Suppressor macrophage treated with lipopolysaccharide for 1 hour (primary cell): ENCODE results near the gene RPS19BP1.

Experiments
- DNase-seq, 3 donors: peaks; one replicate each; pipeline ENCODE4 v3.0.0-alpha.2; 2020 to 2022

RPS19BP1 gene, protein sequence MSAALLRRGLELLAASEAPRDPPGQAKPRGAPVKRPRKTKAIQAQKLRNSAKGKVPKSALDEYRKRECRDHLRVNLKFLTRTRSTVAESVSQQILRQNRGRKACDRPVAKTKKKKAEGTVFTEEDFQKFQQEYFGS

DNA sequence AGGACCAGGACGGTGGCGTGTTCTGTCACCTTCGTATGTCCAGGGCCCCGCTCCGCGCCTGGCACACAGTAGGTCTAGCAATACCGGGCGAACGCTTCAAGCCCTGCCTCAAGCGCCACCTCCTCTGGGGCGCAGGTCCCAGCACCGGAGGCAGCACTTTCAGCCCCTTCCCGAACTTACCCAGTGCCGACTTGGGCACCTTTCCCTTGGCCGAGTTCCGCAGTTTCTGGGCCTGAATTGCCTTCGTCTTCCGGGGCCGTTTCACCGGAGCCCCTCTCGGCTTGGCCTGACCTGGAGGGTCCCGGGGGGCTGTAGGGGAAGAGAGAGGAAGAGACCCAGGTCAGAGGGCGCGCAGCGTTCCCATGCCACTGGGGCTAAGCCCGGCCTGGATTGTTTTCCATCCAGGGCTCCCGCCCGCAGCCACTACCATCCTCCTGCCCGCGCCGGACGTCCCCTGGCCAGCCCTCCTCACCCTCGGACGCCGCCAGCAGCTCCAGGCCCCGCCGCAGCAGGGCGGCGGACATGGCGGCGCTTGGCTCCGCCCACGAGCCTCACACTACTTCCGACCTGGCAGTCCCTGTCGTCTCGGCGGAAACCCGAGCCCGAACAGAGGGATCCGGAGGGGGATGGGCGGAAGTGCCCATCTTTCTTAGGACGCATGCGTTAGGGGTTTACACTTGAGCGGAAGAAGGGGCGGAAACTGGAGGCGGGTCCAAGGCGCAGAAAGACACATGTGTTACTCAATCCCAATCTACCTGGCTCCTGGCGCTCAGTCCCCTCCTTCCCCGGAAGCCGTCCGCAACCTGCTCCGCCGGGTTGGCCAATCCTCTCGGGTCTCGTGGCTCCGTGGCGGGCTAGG, at the start of gene RPS19BP1:
Gene RPS19BP1 (minus strand): TSS at position 534 of the 859 bp plus-strand sequence. CDS start 10 bp downstream, at position 524.
- peak; percentile 95 to 96 (median 96) for DNase-seq

DNA sequence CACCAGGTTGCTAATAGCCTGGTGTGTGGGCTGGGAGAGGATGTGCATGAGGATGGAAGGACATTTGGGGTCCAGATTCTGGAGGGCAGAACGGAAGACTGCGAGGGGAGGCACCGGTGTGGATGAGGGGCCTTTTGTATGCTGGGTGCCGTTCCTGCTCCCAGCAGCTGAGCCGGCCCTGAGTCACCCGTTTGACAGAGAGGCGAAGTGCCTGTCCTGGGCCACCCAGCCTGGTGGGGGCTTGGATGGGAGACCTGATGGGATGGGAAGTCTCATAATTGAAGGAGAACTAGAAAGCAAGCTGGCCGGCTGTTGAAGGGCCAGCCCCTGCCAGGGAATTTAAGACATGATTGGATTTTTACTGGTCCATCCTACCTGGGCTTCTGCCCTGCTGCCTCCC, 48.8 kb upstream of the RPS19BP1 start:
- no peak for DNase-seq

DNA sequence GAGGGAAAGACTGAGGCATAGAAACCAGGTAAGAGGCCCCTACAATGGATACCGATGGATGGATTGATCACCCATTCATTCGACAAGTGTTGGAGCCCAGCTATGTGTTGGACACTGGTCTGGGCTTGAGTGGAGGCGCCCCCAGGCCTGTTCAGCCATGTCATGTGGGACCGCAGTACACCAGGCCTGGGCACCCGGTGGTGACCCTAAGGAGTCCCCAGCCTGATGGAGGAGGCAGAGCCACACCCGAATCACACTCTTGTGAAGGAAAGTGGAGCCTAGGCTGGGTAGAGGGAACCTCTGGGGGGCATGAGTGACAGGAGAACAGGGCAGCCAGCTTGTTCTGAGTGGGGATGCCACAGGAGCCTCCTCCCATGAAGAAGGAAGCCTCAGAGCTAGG, 48.2 kb upstream of the RPS19BP1 start:
- no peak for DNase-seq

DNA sequence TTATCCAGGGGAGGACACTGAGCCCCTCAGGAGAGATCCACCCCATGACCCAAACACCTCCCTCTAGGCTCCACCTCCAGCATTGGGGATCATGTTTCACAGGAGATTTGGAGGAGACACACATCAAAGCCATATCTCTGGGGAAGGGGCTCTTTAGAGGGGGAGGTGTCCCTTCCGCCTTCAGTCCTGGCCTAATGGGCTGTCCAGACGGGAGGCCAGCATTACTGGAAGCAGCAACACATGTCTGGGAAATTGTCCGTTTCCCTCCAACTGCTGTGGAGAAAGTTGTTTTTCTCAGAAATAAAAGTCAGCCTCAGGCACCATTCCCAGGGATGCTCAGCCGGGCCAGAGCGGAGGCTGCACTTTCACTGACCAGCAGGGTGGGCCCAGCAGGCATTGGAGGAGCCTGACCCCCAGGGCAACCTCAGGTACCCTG, 47.5 kb upstream of the RPS19BP1 start:
- DNase-seq = no peak

DNA sequence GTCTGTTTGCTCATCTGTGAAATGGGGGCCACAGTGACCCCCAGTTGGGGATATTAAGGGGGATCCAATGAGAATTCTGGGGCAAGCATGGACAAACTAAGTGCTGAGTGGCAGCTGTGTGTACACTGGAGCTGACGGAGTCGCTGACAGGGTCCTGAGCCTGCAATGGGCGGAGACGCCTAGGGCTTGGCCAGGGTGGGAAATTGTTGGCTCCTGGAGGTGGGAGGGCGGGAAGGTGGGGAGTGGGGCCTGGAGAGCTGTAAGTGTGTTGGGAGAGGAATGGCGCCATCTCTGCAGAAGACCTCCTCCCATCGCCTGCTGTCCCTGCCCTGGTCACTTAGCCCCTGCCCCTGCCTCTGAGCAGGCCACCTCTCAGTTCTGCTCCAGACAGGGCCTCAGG, 45.4 kb upstream of the RPS19BP1 start:
- no peak for DNase-seq

DNA sequence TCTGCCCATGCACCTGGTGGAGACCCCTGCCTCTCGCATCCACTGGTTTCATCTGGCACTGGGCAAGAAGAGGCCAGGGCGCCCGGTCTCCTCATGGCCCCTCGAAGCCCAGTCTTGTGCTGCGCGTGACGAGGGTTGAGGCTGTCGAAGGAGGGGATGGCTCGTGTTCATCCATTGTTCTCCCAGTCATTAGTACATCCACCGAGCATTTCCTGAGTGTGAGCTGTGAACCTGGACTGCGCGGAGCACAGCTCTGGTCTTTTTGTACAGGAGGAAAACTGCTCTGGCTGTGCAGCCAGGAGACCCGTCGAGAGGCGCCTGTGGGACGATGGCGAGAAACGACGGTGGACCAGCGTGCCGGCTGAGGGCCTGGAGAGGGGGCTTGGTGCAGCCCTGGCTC, 44.8 kb upstream of the RPS19BP1 start:
- no peak for DNase-seq

DNA sequence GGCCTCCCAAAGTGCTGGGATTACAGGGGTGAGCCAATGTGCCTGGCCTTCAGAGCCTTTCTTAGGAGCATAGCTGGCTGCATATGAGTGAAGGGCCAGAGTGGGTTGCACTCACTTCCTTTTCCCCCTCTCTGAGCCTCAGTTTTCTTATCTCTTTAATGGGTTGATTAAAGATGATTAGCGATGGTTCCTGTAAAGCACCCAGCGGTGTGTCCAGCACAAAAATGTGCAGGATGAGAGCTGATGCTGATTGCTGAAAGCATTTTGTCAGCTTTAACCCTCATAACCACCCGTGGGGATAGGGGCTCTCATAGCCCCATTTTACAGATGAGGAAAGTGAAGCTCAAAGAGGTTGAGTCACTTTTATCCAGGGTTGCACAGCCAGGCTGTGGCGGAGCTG, 43.5 kb upstream of the RPS19BP1 start:
- DNase-seq = no peak

DNA sequence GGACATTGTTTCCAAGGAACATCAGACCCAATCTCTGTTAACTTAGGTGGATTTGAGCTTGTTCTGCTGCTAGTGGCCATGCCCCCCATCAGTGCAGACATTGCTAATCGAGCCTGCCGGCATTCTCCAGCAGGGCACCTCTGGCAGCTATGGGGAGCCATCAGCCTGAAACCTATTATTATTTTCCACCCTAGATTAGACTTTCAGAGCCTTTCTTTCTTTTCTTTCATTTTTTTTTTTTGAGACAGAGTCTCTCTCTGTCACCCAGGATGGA, 42.9 kb upstream of the RPS19BP1 start:
- DNase-seq = no peak

DNA sequence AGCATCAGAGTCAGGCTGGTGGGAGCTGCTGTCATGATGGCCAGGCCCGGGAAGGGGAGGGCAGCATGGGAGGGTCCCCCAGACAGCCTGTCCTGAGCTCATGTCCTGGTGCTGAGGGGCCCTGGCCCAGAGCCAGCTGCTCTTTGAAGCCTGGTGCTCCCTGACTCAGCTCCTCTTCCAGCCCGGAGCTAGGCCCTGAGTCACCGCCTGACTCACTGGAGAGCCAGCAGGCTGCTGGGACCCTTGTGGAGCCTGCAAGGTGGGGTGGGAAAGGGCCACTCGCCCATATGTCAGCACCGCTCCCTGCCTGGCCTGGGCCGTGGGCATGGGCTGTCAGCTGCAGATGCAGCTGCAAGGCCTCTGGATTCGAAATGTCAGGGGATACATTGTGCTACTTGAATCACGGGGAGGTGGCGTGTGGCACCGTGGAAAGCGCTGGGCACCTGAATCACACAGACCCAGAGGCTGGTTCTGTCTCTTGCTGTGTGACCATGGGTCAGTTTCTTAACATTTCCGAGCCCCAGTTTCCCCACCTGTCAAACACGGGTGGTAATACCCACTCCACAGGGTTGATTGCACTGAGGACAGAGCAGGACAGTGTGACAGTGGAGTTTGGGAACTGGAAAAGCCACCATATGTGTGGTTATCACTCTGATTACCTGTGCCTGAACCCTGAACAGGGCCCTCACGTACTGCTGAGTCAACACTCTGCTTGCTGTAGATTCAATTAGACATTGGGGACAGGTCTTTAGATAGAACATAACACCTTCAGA, 42.4 kb upstream of the RPS19BP1 start:
- peak; percentile 42 to 52 (median 49) for DNase-seq

DNA sequence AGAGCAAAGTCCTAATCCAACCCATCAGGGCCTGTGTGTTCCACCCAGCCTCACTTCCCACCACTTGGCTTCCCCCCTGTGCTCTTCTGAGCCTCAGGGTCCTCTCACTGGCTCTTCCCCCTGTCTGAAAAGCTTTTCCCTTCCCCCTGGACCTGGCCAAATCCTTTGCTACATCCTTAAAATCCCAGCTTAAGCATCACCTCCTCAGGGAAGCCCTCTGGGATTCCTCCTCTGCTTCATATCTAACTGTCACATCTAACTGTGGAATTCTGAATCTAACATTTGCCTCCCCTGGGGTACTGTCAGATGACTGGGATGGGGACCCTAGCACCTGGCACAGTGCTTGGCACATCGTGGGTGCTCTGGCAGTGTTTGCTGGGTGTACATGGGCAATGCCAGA, 39.0 kb upstream of the RPS19BP1 start:
- DNase-seq = no peak

DNA sequence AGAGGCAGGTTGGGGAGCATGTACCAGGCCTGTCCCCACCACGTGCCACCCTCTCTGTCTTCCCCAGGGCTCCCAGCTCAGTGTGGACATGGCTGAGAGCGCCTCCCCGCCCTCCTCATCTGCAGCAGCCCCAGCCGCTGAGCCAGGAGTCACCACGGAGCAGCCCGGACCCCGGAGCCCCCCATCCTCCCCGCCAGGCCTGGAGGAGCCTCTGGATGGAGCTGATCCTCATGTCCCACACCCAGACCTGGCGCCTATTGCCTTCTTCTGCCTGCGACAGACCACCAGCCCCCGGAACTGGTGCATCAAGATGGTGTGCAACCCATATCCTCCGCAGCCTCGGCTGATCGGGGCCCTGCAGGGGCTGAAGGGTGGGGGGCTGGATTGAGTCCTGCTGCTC, 38.1 kb upstream of the RPS19BP1 start, which contains the start of gene CACNA1I:
Gene CACNA1I (plus strand): TSS at position 89 of the 400 bp plus-strand sequence. CDS start 0 bp downstream, at position 89.
- no peak for DNase-seq

DNA sequence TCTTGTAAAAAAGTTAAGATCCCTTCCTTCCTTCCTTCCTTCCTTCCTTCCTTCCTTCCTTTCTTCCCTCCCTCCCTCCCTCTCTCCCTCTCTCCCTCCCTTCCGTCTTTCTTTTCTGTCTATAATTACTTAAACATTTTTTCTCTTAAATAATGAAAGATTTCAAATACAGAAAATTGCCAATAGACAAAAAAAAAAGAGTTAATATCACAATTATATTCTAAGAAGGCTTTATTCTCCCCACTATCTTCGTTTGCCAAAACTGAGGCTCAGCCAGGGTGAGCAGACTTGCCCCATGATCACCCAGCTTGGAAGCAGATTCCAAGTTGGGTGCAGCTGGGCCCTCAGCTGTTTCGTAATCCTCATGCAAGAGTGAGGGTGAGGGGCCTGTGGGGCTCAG, 37.7 kb upstream of the RPS19BP1 start:
- DNase-seq = no peak

DNA sequence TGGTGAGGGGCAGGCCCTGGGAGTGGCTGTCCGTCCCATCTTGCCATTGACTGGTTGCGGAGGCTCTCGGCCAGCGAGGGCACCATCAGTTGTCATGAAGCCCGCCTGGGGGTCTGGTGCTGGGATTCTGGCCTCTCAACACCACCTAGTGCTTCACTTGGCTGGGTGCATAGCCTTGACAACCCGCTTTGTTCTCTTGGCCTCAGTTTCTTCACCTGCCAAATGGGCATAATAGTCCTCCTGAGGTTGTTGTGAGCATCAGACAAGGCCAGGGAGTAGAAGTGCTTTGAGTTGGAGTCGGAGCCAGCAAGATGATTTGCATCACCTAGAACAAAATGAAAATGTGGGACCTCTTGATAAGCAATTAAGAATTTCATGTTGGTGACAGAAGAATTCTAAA, 36.5 kb upstream of the RPS19BP1 start:
- no peak for DNase-seq

DNA sequence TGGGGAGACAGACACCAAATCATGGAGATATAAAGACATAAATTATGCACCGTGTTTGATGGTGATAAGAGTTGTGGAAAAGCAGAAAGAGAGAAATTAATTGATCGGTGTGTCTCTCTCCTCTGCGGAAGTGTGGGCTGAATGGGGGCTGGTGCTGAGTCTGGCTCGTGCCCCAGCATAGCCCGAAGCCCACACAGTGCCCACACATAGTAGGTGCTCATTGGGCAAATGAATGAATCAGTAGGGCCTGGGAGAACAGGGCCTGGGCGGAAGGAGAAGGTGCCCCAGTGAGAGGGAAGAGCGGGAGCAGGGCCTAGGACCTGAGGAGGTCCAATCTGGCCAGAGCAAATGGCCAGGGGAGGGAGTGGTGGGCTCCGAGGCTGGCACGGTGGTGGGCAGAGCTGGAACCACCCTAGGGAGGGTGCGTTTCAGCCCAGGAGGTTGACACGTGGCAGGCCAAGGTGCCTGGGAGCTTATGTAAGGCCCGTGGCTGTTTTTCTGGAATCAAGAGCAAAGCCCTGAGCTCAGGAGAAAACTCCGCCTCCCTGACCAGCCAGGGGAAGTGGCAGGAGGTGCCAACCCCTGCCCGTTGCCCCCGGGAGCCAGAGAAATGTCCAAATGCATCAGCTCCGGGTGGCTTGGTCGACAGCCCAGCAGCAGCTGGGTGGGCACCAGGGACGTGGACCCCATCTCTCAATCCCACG, 35.9 kb upstream of the RPS19BP1 start:
- DNase-seq = no peak

DNA sequence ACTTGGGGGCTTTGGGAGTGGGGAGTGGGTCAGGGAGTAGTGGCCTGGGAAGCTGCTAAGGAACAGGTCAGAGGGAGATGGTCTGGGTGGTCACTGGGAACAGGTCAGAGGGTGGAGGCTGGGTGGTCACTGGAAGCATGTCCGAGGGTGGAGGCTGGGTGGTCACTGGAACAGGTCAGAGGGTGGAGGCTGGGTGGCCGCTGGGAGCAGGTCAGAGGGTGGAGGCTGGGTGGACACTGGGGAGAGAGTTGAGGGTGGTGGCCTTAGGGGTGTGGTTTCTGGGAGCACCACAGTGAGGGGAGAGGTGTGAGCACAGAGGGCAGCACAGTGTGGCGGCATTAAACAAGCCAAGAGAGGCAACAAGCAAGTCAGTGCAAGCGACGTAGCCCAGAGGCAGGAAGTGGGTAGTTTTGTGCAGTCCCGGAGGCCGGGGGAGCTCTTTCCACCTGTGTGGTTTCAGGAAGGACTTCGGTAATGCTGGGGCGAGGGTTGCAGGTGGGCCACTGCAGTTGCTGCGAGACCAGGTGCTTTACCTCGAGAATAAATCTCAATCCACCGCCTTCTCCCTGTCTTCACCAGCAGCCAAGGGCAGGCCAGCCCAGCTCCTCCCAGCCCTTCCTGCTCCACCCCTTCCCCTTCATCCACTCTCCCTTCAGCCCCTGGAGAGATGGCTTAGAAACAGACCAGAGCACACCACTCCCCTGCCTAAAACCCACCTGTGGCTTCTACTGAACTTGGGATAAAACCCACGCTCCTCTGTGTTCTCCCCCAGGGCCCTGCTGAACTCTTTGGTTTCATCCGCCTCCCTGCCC, 34.8 kb upstream of the RPS19BP1 start:
- no peak for DNase-seq

DNA sequence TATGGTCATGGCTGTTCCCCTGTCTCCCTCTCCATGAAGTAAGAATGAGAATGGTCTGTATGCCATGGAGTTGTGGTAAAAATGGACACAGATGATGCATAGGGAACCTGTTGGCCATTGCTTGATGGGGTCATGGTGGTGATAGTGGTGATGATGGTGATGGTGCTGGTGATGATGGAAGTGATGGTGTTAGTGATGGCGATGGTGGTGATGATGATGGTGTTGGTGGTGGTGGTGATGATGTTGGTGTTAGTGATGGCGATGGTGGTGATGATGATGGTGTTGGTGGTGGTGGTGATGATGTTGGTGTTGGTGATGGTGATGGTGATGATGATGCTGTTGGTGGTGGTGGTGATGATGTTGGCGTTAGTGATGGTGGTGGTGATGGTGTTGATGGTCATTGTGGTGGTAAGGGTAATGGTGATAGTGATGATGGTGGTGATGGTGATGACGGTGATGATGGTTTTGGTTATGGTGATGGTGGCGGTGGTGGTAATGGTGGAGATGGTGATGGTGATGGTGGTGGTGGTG, 32.9 kb upstream of the RPS19BP1 start:
- DNase-seq = no peak

DNA sequence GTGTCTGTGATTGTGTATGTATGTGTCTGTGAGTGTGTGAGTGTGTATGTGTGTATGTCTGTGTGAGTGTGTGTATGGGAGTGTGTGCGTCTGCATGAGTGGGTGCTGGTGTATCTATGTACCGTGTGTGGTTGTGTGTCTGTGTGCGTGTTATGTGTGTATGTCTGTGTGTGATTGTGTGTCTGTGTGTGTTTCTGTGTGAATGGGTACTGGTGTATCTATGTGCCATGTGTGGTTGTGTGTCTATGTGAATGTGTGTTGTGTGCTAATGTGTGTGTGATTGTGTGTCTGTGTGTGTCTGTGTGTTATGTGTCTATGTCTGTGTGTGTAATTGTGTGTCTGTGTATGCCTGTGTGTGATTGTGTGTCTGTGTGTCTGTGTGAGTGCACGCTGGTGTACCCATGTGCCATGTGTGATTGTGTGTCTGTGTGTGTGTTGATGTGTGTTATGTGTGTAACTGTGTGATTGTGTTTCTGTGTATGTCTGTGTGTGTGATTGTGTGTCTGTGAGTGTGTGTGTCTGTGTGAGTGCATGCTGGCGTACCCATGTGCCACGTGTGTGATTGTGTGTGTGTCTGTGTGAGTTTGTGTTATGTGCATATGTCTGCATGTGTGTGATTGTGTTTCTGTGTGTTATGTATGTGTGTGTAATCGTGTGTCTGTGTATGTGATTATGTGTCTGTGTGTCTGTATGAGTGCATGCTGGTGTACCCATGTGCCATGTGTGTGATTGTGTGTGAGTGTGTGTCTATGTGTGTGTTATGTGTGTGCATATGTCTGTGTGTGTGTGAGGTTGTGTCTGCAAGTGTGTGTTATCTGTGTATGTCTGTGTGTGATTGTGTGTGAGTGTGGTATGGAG, 31.3 kb upstream of the RPS19BP1 start:
- DNase-seq = no peak

DNA sequence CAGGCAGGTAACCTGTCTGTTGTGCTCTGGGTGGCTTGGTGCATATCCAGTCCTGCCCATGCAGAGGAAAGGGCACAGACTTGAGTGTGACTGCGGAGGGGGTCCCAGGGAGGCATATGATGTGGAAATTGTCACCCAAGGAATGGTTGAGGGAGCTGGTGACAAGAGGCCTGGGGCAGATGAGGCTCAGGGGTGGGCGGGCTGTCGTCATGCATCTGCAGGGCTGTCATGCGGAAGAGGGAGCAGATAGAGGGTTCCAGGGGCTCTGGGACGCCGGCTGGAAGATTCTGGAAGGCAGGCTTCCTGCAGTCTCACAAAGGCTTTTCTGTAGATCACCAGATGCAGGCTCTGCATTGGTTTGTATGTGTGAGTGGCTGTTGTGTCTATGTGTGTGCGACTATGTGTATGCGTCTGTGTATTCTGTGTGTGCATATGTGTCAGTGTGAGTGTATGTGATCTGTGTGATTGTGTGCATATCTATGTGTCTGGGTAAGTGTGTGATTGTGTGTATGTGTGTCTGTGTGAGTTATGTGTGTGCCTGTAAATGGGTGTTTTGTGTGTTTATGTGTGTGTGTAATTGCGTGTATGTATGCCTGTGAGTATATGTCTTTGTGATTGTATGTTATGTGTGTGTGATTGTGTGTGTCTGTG, 30.4 kb upstream of the RPS19BP1 start:
- DNase-seq = no peak

DNA sequence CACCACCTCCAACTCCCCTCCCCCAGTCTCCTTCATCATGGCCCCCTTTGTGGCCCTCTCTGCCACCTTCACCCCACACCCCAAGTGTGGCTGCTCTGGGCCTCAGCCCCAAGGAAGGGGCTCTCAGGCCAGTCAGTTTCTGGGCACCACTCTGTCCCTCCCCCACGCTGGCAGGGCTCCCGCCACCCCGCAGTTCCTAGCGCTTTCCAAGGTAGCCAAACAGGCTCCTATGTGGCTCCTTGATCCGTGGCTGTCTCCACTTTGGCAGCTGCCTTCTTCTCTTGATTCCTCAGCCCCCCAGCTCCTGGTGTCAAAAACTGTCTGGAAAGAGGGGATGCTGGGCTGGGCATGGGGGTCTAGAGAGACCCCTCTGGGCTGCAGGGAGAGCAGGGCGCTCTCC, 27.6 kb upstream of the RPS19BP1 start:
- DNase-seq = no peak

DNA sequence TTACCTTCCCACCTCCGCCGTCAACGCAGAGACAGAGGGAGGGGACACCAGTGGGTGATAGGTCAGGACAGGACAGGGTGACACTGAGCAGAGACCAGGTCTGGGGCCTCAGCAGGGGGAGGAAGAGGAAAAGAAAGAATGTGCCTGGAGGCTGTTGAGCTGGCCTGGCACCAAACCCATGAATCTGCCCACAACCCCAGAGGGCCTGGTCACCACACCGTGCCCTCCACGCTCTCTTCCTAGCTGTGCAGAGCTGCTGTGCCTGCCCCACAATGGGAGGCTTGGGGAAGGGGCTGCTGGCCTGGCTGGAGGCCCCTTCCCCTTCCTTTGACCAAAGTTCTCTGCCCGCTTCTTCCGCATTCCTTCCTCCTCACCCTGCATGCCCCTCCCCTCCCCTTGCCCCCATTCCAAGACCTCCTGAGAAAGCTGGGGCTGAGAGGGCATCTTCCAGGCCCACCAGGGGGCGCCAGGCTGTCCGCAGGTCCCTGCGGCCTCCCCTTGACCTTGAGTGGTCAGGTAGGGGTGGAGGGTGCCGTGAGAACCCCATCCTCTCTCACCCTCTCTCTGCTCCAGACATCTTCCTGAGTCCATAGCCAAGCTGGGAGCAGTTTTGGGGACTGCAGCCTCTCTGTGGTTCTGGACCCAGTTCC, 27.0 kb upstream of the RPS19BP1 start:
- DNase-seq = peak in 2 of 3 donors; percentile 20 to 51
